K562 (cell line): ENCODE measurements around the gene ITSN1. TPM values are rescaled to one million over a fixed set of nuclear protein-coding genes. Genes with fewer than 3 reads are reported as not detected.

ENCODE experiments used
- ATAC-seq: fragments of 200-7000 bp; cut with Tn5 transposase; 3 replicates; pipeline ENCODE4 v1.9.1; 2020; ENCODE audit warnings: moderate library complexity
- BruUV-seq: library from RNA; stranded (reverse); fragments of 400-500 nt; replicated peaks from 2 replicates; lab custom pipeline; 2021; lab: Mats Ljungman, UMichigan
- CTCF ChIA-PET: fragments of 300-600 bp; formaldehyde crosslinking; extraction: SDS; loops from one replicate; lab custom pipeline; 2021; ENCODE audit warnings: low intra/inter-chr PET ratio; lab: Yijun Ruan, JAX
- POLR2A ChIA-PET: fragments of 300-600, 350-650 bp; sonication (Branson Sonifier 250); formaldehyde crosslinking; extraction: SDS; loops from one replicate; lab custom pipeline; 2021; ENCODE audit warnings: antibody characterized with exemption, inconsistent platforms; lab: Yijun Ruan, JAX
- DNase-seq, 4 experiments: peaks; one replicate each; pipeline versions ENCODE4 v3.0.0 to v3.0.0-alpha.2; 2011 to 2018; ENCODE audit warnings: low spot score in 3 of 4, mixed read lengths in 3 of 4; ENCODE audit errors: extremely low read depth in 1 of 4
- FAIRE-seq: peaks from 2 replicates; lab custom pipeline; 2011; peaks lifted over from hg19 to GRCh38; lab: Jason Lieb, UNC
- H2AFZ ChIP-seq: 2 replicates; pipeline ENCODE4 v1.6.0; 2011; ENCODE audit warnings: low read depth, low read length, control low read depth, inconsistent platforms
- H3K27ac ChIP-seq: fragments of 200-600 bp; 3 replicates; pipeline ENCODE4 v1.8.0; 2011; ENCODE audit warnings: low read depth, mild to moderate bottlenecking, control low read depth, inconsistent platforms, low read length, moderate library complexity, mixed read lengths; ENCODE audit errors: extremely low read depth
- H3K27me3 ChIP-seq, 2 experiments: fragments of 300-600 bp in 1 of 2; 2 replicates in 1 of 2; 3 replicates in 1 of 2; pipeline versions ENCODE4 v1.6.0 to v1.8.0; 2011; ENCODE audit warnings: inconsistent platforms in 2 of 2, low read length in 2 of 2, mild to moderate bottlenecking in 1 of 2, mixed read lengths in 1 of 2, moderate library complexity in 1 of 2; ENCODE audit not compliant: control insufficient read depth in 2 of 2, insufficient read depth in 2 of 2
- H3K36me3 ChIP-seq: fragments of 300-600 bp; 3 replicates; pipeline ENCODE4 v1.8.0; 2011; ENCODE audit warnings: mild to moderate bottlenecking, low read length, inconsistent platforms; ENCODE audit not compliant: control insufficient read depth, insufficient read depth
- H3K4me1 ChIP-seq, 2 experiments: fragments of 200-600 bp in 1 of 2; replicated peaks in 1 of 2; 2 replicates in 1 of 2; 3 replicates in 1 of 2; pipeline versions ENCODE4 v1.5.1 to v1.8.0; 2011; ENCODE audit warnings: inconsistent platforms in 2 of 2, low read length in 2 of 2, mild to moderate bottlenecking in 1 of 2, mixed read lengths in 1 of 2, moderate library complexity in 1 of 2; ENCODE audit not compliant: control insufficient read depth in 2 of 2, insufficient read depth in 2 of 2
- H3K4me2 ChIP-seq: 2 replicates; pipeline ENCODE4 v1.6.1; 2011; ENCODE audit warnings: low read length, control low read depth, inconsistent platforms, mixed read lengths; ENCODE audit not compliant: insufficient read depth
- H3K4me3 ChIP-seq: fragments of 200-600 bp; sonication (generic), shearing (Covaris generic); 2 replicates; pipeline ENCODE4 v1.5.1; 2016; ENCODE audit warnings: control low read depth, inconsistent platforms
- H3K79me2 ChIP-seq: fragments of 200-600 bp; 3 replicates; pipeline ENCODE4 v1.8.0; 2011; ENCODE audit warnings: low read length, inconsistent platforms; ENCODE audit not compliant: control insufficient read depth, insufficient read depth
- H3K9ac ChIP-seq, 2 experiments: 2 replicates each; pipeline versions ENCODE4 v1.6.0 to v1.6.1; 2011; ENCODE audit warnings: low read depth in 2 of 2, low read length in 2 of 2, control low read depth in 1 of 2, inconsistent platforms in 1 of 2, mild to moderate bottlenecking in 1 of 2, mixed read lengths in 1 of 2; ENCODE audit not compliant: insufficient read depth in 1 of 2
- H3K9me1 ChIP-seq: one replicate; pipeline ENCODE4 v1.6.0; 2011; ENCODE audit warnings: inconsistent platforms, mild to moderate bottlenecking, low read length, moderate library complexity; ENCODE audit not compliant: control insufficient read depth, insufficient read depth
- H3K9me3 ChIP-seq: replicated peaks from 2 replicates; pipeline ENCODE4 v1.5.1; 2011; ENCODE audit warnings: low read depth, low read length, inconsistent platforms; ENCODE audit not compliant: control insufficient read depth, insufficient read depth
- H4K20me1 ChIP-seq: replicated peaks from 2 replicates; pipeline ENCODE4 v1.6.1; 2011; ENCODE audit warnings: low read length, inconsistent platforms, mixed read lengths; ENCODE audit not compliant: control insufficient read depth, insufficient read depth
- MEIS2 ChIP-seq: fragments of 450-650 bp; IDR thresholded peaks from 2 replicates; pipeline ENCODE4 v1.6.1; 2014; ENCODE audit warnings: mild to moderate bottlenecking; ENCODE audit not compliant: partially characterized antibody
- MIER1 ChIP-seq: fragments of 450-650 bp; IDR thresholded peaks from 2 replicates; pipeline ENCODE4 v1.6.1; 2016; ENCODE audit warnings: antibody characterized with exemption, mild to moderate bottlenecking, low read depth
- TEAD2 ChIP-seq: fragments of 450-650 bp; IDR thresholded peaks from 2 replicates; pipeline ENCODE4 v1.6.1; 2016; ENCODE audit warnings: missing genetic modification characterization, control low read depth, missing compliant biosample characterization
- ZNF133 ChIP-seq: fragments of 250-450 bp; sonication (Bioruptor Pico); IDR thresholded peaks from 2 replicates; pipeline ENCODE4 v1.4.0; 2020; ENCODE audit warnings: mild to moderate bottlenecking
- WGBS: fragments of 100-300 bp; shearing (Covaris generic); methylation state at CpG from one replicate; pipeline ENCODE4 v1.1.6; 2016; ENCODE audit warnings: low coverage, mixed read lengths; ENCODE audit not compliant: insufficient coverage; ENCODE audit errors: missing lambda C conversion rate; 5-methylcytosine and 5-hydroxymethylcytosine counted together
- in situ Hi-C: fragments of 300-500 bp; cut with MboI; formaldehyde crosslinking; loops from 4 replicates; pipeline ENCODE4 v1.15.0; 2018; ENCODE audit warnings: inconsistent platforms, mixed read lengths
- intact Hi-C: fragments of 100-400 bp; cut with micrococcal nuclease; formaldehyde crosslinking; loops from 2 replicates; pipeline ENCODE4 v1.14.2; 2022
- polyA plus RNA-seq, 8 experiments: library from polyadenylated mRNA; depleted of rRNA in 4 of 8; stranded (reverse) in 5 of 8; unstranded in 3 of 8; fragments of >200 nt; fragmentation: Nextera tagmentation in 2 of 8; fragmentation: Illumina TruSeq in 1 of 8; extraction: Ambion mirVana in 2 of 8; extraction: Trizol in 1 of 8; gene quantifications; 2 replicates each; pipeline versions ENCODE4 v1.2.1 to v1.2.3, GENCODE V29; 2011 to 2014; ENCODE audit warnings: inconsistent platforms in 1 of 8, missing spikeins in 1 of 8
- total RNA-seq, 7 experiments: library from RNA; depleted of rRNA in 6 of 7; stranded (reverse); fragments of >200 nt in 6 of 7; fragmentation: Illumina TruSeq in 2 of 7; extraction: Trizol in 2 of 7; gene quantifications; 2 replicates each; pipeline versions ENCODE4 v1.2.1 to v1.2.3, GENCODE V29; 2011 to 2021; ENCODE audit warnings: low replicate concordance in 1 of 7
- TF ChIP-seq, protein P1 (sequence below): fragments of 150-350 bp; conservative IDR thresholded peaks from 2 replicates; pipeline ENCODE4 v1.6.1; 2014; ENCODE audit warnings: low read length
- TF ChIP-seq, protein P2 (sequence below): sonication (generic); formaldehyde crosslinking; IDR thresholded peaks from 2 replicates; pipeline ENCODE4 v1.8.0; 2022; ENCODE audit warnings: missing genetic modification reagents, mild to moderate bottlenecking, moderate library complexity, borderline replicate concordance

Gene ITSN1
- total and polyA plus RNA-seq, 9 of the 15 experiments (the other 6 are each of a cell fraction or from before 2014, with no cell fraction given) = 1.1 to 12.6 (median 4.8) TPM

DNA sequence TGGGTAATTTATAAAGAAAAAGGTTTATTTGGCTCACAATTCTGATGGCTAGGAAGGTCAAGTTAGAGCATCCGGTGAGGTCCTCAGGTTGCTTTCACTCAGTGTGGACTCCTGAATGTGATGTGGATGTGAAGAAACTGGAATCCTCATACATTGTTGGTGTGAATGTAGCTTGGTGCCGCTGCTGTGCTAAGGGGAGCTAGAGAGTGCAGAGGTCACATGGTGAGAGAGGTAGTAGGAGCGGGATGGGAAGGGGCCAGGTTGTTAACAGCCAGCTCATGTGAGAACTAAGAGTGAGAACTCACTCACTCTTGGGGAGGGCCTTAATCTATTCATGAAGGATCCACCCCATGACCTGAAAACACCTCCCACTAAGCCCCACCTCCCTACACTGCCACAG lies 21.8 kb downstream of the ITSN1 start:
- Histone ChIP-seq H3K36me3 (no peaks in the 10 kb centered on the region), H3K9ac (no peak overlapping the region), H3K4me3 (no peak overlapping the region), H3K4me2 (no peak overlapping the region), H3K9me1 (no peaks in the 10 kb centered on the region), H3K27me3 (peaks cover 0 to 4% of the 10 kb centered on the region in 2 experiments; a peak in 3 of 5 replicates), H3K79me2 (no peaks in the 10 kb centered on the region), H4K20me1 (no peaks in the 10 kb centered on the region), H2AFZ (no peak overlapping the region), H3K4me1 (no peaks in the 10 kb centered on the region; a peak in 2 of 5 replicates), H3K9me3 (no peaks in the 10 kb centered on the region), H3K27ac (no peak overlapping the region)
- in situ Hi-C loops (no loop called here), intact Hi-C loops (no loop called here)
- WGBS = 46% methylated on average over 3 of the region's 3 CpGs
- no peak for DNase-seq
- FAIRE-seq = no peak
- TF ChIP-seq TEAD2 (tag) = no peak
- TF ChIP-seq MEIS2 = no peak
- no peak for TF ChIP-seq MIER1
- TF ChIP-seq, protein P1, sequence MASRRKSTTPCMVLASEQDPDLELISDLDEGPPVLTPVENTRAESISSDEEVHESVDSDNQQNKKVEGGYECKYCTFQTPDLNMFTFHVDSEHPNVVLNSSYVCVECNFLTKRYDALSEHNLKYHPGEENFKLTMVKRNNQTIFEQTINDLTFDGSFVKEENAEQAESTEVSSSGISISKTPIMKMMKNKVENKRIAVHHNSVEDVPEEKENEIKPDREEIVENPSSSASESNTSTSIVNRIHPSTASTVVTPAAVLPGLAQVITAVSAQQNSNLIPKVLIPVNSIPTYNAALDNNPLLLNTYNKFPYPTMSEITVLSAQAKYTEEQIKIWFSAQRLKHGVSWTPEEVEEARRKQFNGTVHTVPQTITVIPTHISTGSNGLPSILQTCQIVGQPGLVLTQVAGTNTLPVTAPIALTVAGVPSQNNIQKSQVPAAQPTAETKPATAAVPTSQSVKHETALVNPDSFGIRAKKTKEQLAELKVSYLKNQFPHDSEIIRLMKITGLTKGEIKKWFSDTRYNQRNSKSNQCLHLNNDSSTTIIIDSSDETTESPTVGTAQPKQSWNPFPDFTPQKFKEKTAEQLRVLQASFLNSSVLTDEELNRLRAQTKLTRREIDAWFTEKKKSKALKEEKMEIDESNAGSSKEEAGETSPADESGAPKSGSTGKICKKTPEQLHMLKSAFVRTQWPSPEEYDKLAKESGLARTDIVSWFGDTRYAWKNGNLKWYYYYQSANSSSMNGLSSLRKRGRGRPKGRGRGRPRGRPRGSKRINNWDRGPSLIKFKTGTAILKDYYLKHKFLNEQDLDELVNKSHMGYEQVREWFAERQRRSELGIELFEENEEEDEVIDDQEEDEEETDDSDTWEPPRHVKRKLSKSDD = no peak
- TF ChIP-seq, protein P2, sequence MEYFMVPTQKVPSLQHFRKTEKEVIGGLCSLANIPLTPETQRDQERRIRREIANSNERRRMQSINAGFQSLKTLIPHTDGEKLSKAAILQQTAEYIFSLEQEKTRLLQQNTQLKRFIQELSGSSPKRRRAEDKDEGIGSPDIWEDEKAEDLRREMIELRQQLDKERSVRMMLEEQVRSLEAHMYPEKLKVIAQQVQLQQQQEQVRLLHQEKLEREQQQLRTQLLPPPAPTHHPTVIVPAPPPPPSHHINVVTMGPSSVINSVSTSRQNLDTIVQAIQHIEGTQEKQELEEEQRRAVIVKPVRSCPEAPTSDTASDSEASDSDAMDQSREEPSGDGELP (CRISPR knock-in tag) = no peak
- TF ChIP-seq ZNF133 (CRISPR knock-in tag) = no peak
- ChIA-PET POLR2A (interaction anchor here (0.6 to 1.5 kb wide), 3 partner anchors 15 to 830 kb away, joined by 3 to 5 read pairs (median 3); no protein-coding TSS in a partner anchor), CTCF (no interaction called here)
- no TSS peak for BruUV-seq
- no peak for ATAC-seq
